ENCODE measurements around the gene ABHD12B.

DNA sequence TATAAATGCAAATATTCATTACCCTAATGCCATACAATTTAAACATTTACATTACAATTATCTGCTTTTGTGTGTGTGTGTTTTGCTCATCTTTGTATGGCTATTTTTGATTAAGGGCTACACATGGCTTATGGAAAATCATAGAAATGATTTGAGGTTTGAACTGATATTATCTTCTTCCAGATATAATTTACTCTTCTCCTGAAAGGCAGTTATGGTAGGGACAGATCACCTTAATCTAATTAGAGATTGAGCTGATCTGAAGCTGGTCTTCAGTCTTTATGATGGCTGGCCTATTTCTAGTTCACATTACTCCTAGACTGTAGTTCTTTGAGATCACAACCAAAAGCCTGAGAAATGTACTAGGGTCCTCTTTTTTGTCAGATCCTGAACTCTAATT lies 15.6 kb downstream of the ABHD12B start:
- TF ChIP-seq EZH2 (IDR thresholded peaks at IDR 0.05) (no peak), POLR2AphosphoS5 (IDR thresholded peaks at IDR 0.05; ENCODE audit: borderline replicate concordance, low read depth, low read length) (no peak), FOXP2 (optimal IDR thresholded peaks at IDR 0.05; ENCODE audit: control extremely low read depth, extremely low read length, insufficient read depth) (no peak)

Measured in SK-N-MC (cell line).